H1 (cell line): ENCODE data around the gene ANKRD60. TPM values are rescaled to one million over a fixed set of nuclear protein-coding genes. Genes with fewer than 3 reads are reported as not detected.

Experiments
- polyA plus RNA-seq, 7 experiments: library from polyadenylated mRNA; depleted of rRNA in 3 of 7; stranded (reverse) in 5 of 7; unstranded in 2 of 7; fragments of >200 nt in 5 of 7; fragments of 200-250 nt in 2 of 7; gene quantifications; 1 replicate in 5 of 7; 2 replicates in 1 of 7; 4 replicates in 1 of 7; pipeline versions ENCODE4 v1.2.1 to v1.2.3, GENCODE V29; 2011 to 2013; ENCODE audit warnings: missing spikeins in 2 of 7, mixed read lengths in 2 of 7
- total RNA-seq: library from RNA; stranded (reverse); fragmentation: NEBNext Ultra II Directional; extraction: Animal tissue kit (Norgen Biotek cat#: 25700); gene quantifications from 2 replicates; pipeline ENCODE4 v1.2.1, GENCODE V29; 2021

The ANKRD60 gene
- total and polyA plus RNA-seq, 2 of the 8 experiments (the other 6 are each of a cell fraction or from before 2014, with no cell fraction given) = not detected

Other genes starting within 250 kb of the ANKRD60 start
- gene RAB22A, start 81.1 kb upstream of the ANKRD60 start, total RNA-seq = 6.2 and 6.6 TPM in 2 replicates
- 3.1 and 3.4 TPM in 2 replicates for gene RAB22A, start 81.1 kb upstream of the ANKRD60 start, polyA plus RNA-seq (2011; rRNA removed)
- gene VAPB, start 160.6 kb upstream of the ANKRD60 start, total RNA-seq = 57.1 and 62.8 TPM in 2 replicates
- 20.8 and 24.4 TPM in 2 replicates for gene VAPB, start 160.6 kb upstream of the ANKRD60 start, polyA plus RNA-seq (2011; rRNA removed)